Spleen (tissue), 7 donors: Measurements from ENCODE around the gene GRIK4.

Source experiments
- POLR2A ChIP-seq, 3 donors: fragments of 450-650 bp; IDR thresholded peaks; one replicate each; pipeline ENCODE4 v1.5.1; 2017; ENCODE audit warnings: antibody characterized with exemption in 3 of 3, mild to moderate bottlenecking in 1 of 3
- POLR2AphosphoS5 ChIP-seq, 3 donors: sonication (generic); formaldehyde crosslinking; IDR thresholded peaks; one replicate each; pipeline ENCODE4 v1.5.1; 2017; ENCODE audit warnings: antibody characterized with exemption in 3 of 3
- TF ChIP-seq, protein P1 (sequence below), 11 experiments: fragments of 200-600 bp in 7 of 11; fragments of 450-650 bp in 4 of 11; sonication (generic) in 4 of 11; IDR thresholded peaks in 8 of 11; conservative IDR thresholded peaks in 3 of 11; 1 replicate in 7 of 11; 2 replicates in 4 of 11; pipeline versions ENCODE4 v1.4.0 to v1.8.0; 2016 to 2021; ENCODE audit warnings: antibody characterized with exemption in 11 of 11, inconsistent platforms in 4 of 11, mild to moderate bottlenecking in 1 of 11
- donor health status: DM: no; HTN: no; CAD: no; lungs with moderate emphysema.
- donor health status: DM: no; HTN: no; CAD: no.
- donor health status: DM: no; HTN: no; CAD: no.

- TF ChIP-seq, protein P1, sequence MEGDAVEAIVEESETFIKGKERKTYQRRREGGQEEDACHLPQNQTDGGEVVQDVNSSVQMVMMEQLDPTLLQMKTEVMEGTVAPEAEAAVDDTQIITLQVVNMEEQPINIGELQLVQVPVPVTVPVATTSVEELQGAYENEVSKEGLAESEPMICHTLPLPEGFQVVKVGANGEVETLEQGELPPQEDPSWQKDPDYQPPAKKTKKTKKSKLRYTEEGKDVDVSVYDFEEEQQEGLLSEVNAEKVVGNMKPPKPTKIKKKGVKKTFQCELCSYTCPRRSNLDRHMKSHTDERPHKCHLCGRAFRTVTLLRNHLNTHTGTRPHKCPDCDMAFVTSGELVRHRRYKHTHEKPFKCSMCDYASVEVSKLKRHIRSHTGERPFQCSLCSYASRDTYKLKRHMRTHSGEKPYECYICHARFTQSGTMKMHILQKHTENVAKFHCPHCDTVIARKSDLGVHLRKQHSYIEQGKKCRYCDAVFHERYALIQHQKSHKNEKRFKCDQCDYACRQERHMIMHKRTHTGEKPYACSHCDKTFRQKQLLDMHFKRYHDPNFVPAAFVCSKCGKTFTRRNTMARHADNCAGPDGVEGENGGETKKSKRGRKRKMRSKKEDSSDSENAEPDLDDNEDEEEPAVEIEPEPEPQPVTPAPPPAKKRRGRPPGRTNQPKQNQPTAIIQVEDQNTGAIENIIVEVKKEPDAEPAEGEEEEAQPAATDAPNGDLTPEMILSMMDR (IDR thresholded peaks at IDR 0.05 in 8 of 11, conservative IDR thresholded peaks at IDR 0.05 in 3 of 11), result no peak
- TF ChIP-seq POLR2A (IDR thresholded peaks at IDR 0.05), result no peak
- TF ChIP-seq POLR2AphosphoS5 (IDR thresholded peaks at IDR 0.05), result no peak
Measured at GRCh38 chr11:120932305-120932915, 420.9 kb downstream of the GRIK4 start.
